Measurements from ENCODE around the gene MED13.
"Not testable (repeated sequence)": the region's sequence is repeated elsewhere in the genome, so short reads cannot be mapped to it uniquely, and the experiment has no call there.

MED13 gene

GRCh38 chr17:62024866-62025265 is 40.2 kb downstream of the MED13 start:
- no peak for DNase-seq (ENCODE audit: insufficient read length, low spot score)
- no peak for FAIRE-seq
- TF ChIP-seq POLR2A (IDR thresholded peaks at IDR 0.05; ENCODE audit: low read depth, low read length) (no peak), SPI1 (IDR thresholded peaks at IDR 0.05; ENCODE audit: low read depth, low read length) (no peak), TAF1 (IDR thresholded peaks at IDR 0.05; ENCODE audit: low read depth, low read length) (no peak), PAX5 (IDR thresholded peaks at IDR 0.05; ENCODE audit: insufficient read depth, low read length, severe bottlenecking) (no peak), POLR2AphosphoS5 (IDR thresholded peaks at IDR 0.05; ENCODE audit: low read depth, low read length) (no peak), POU2F2 (IDR thresholded peaks at IDR 0.05; ENCODE audit: low read depth, low read length) (no peak)

- TF ChIP-seq POU2F2 (IDR thresholded peaks at IDR 0.05; ENCODE audit: low read depth, low read length): no peak
- TF ChIP-seq PAX5 (IDR thresholded peaks at IDR 0.05; ENCODE audit: insufficient read depth, low read length, severe bottlenecking): no peak
- TF ChIP-seq TAF1 (IDR thresholded peaks at IDR 0.05; ENCODE audit: low read depth, low read length): no peak
- TF ChIP-seq POLR2A (IDR thresholded peaks at IDR 0.05; ENCODE audit: low read depth, low read length): no peak
- no peak for TF ChIP-seq SPI1 (IDR thresholded peaks at IDR 0.05; ENCODE audit: low read depth, low read length)
- no peak for TF ChIP-seq POLR2AphosphoS5 (IDR thresholded peaks at IDR 0.05; ENCODE audit: low read depth, low read length)
- FAIRE-seq (no peak), DNase-seq (ENCODE audit: insufficient read length, low spot score) (no peak)
Measured at GRCh38 chr17:62017912-62018311, 47.2 kb downstream of the MED13 start.

GRCh38 chr17:62017496-62017895 is 47.6 kb downstream of the MED13 start:
- DNase-seq (ENCODE audit: insufficient read length, low spot score) (no peak), FAIRE-seq (no peak)
- TF ChIP-seq POLR2AphosphoS5 (IDR thresholded peaks at IDR 0.05; ENCODE audit: low read depth, low read length) (no peak), POU2F2 (IDR thresholded peaks at IDR 0.05; ENCODE audit: low read depth, low read length) (no peak), POLR2A (IDR thresholded peaks at IDR 0.05; ENCODE audit: low read depth, low read length) (no peak)

GRCh38 chr17:62014526-62014925 is 50.6 kb downstream of the MED13 start:
- TF ChIP-seq PAX5 (IDR thresholded peaks at IDR 0.05; ENCODE audit: insufficient read depth, low read length, severe bottlenecking) (no peak), SPI1 (IDR thresholded peaks at IDR 0.05; ENCODE audit: low read depth, low read length) (no peak), POLR2A (IDR thresholded peaks at IDR 0.05; ENCODE audit: low read depth, low read length) (no peak)
- FAIRE-seq (no peak), DNase-seq (ENCODE audit: insufficient read length, low spot score) (no peak)

- TF ChIP-seq SPI1 (IDR thresholded peaks at IDR 0.05; ENCODE audit: low read depth, low read length): no peak
- TF ChIP-seq PAX5 (IDR thresholded peaks at IDR 0.05; ENCODE audit: insufficient read depth, low read length, severe bottlenecking): no peak
- TF ChIP-seq POU2F2 (IDR thresholded peaks at IDR 0.05; ENCODE audit: low read depth, low read length): no peak
- TF ChIP-seq POLR2AphosphoS5 (IDR thresholded peaks at IDR 0.05; ENCODE audit: low read depth, low read length): no peak
- no peak for TF ChIP-seq TAF1 (IDR thresholded peaks at IDR 0.05; ENCODE audit: low read depth, low read length)
- no peak for TF ChIP-seq POLR2A (IDR thresholded peaks at IDR 0.05; ENCODE audit: low read depth, low read length)
- FAIRE-seq (no peak), DNase-seq (ENCODE audit: insufficient read length, low spot score) (no peak)
Measured at GRCh38 chr17:62009220-62009619, 55.9 kb downstream of the MED13 start.

GRCh38 chr17:62008294-62008693 is 56.8 kb downstream of the MED13 start:
- DNase-seq (ENCODE audit: insufficient read length, low spot score): no peak
- FAIRE-seq: no peak
- TF ChIP-seq TAF1 (IDR thresholded peaks at IDR 0.05; ENCODE audit: low read depth, low read length) (no peak), POU2F2 (IDR thresholded peaks at IDR 0.05; ENCODE audit: low read depth, low read length) (no peak), PAX5 (IDR thresholded peaks at IDR 0.05; ENCODE audit: insufficient read depth, low read length, severe bottlenecking) (no peak), SPI1 (IDR thresholded peaks at IDR 0.05; ENCODE audit: low read depth, low read length) (no peak), POLR2A (IDR thresholded peaks at IDR 0.05; ENCODE audit: low read depth, low read length) (no peak), POLR2AphosphoS5 (IDR thresholded peaks at IDR 0.05; ENCODE audit: low read depth, low read length) (no peak)

- no peak for FAIRE-seq
- no peak for DNase-seq (ENCODE audit: insufficient read length, low spot score)
- TF ChIP-seq SPI1 (IDR thresholded peaks at IDR 0.05; ENCODE audit: low read depth, low read length) (no peak), POLR2A (IDR thresholded peaks at IDR 0.05; ENCODE audit: low read depth, low read length) (no peak), PAX5 (IDR thresholded peaks at IDR 0.05; ENCODE audit: insufficient read depth, low read length, severe bottlenecking) (no peak), POLR2AphosphoS5 (IDR thresholded peaks at IDR 0.05; ENCODE audit: low read depth, low read length) (no peak), TAF1 (IDR thresholded peaks at IDR 0.05; ENCODE audit: low read depth, low read length) (no peak), POU2F2 (IDR thresholded peaks at IDR 0.05; ENCODE audit: low read depth, low read length) (no peak)
Measured at GRCh38 chr17:62004388-62004787, 60.7 kb downstream of the MED13 start.

- FAIRE-seq; DNase-seq (ENCODE audit: insufficient read length, low spot score): not testable (repeated sequence)
Measured at GRCh38 chr17:62003141-62003540, 61.9 kb downstream of the MED13 start.

- FAIRE-seq (no peak), DNase-seq (ENCODE audit: insufficient read length, low spot score) (no peak)
- TF ChIP-seq SPI1 (IDR thresholded peaks at IDR 0.05; ENCODE audit: low read depth, low read length) (no peak), POU2F2 (IDR thresholded peaks at IDR 0.05; ENCODE audit: low read depth, low read length) (no peak), PAX5 (IDR thresholded peaks at IDR 0.05; ENCODE audit: insufficient read depth, low read length, severe bottlenecking) (no peak), POLR2A (IDR thresholded peaks at IDR 0.05; ENCODE audit: low read depth, low read length) (no peak), POLR2AphosphoS5 (IDR thresholded peaks at IDR 0.05; ENCODE audit: low read depth, low read length) (no peak), TAF1 (IDR thresholded peaks at IDR 0.05; ENCODE audit: low read depth, low read length) (no peak)
Measured at GRCh38 chr17:62001105-62001504, 64.0 kb downstream of the MED13 start.

GRCh38 chr17:62000186-62000585 is 64.9 kb downstream of the MED13 start:
- no peak for DNase-seq (ENCODE audit: insufficient read length, low spot score)
- FAIRE-seq: no peak
- TF ChIP-seq TAF1 (IDR thresholded peaks at IDR 0.05; ENCODE audit: low read depth, low read length) (no peak), SPI1 (IDR thresholded peaks at IDR 0.05; ENCODE audit: low read depth, low read length) (no peak)

GRCh38 chr17:61998534-61998933 is 66.5 kb downstream of the MED13 start:
- not testable (repeated sequence) for FAIRE-seq; DNase-seq (ENCODE audit: insufficient read length, low spot score)
